Activated CD8-positive, alpha-beta memory T cell treated with anti-CD3 and anti-CD28 coated beads, Interleukin-2, amount 50 U/mL, for 4 hours (primary cell): ENCODE data around the gene MYO7B.

Experiments used
- DNase-seq: peaks from one replicate; pipeline ENCODE4 v3.0.0-alpha.2; 2020

MYO7B gene

GRCh38 chr2:127575185-127575765 is 39.8 kb downstream of the MYO7B start:
- DNase-seq: no peak

- DNase-seq: no peak
Observed at GRCh38 chr2:127575941-127576432, 40.5 kb downstream of the MYO7B start.

GRCh38 chr2:127576433-127577207 is 41.1 kb downstream of the MYO7B start:
- no peak for DNase-seq

- no peak for DNase-seq
Observed at GRCh38 chr2:127577208-127577475, 41.7 kb downstream of the MYO7B start.

- no peak for DNase-seq
Observed at GRCh38 chr2:127577503-127577902, 42.0 kb downstream of the MYO7B start.

- no peak for DNase-seq
Observed at GRCh38 chr2:127577973-127578372, 42.5 kb downstream of the MYO7B start.

- no peak for DNase-seq
Observed at GRCh38 chr2:127578411-127578810, 42.9 kb downstream of the MYO7B start.

- no peak for DNase-seq
Observed at GRCh38 chr2:127579231-127579630, 43.7 kb downstream of the MYO7B start.

- DNase-seq: no peak
Observed at GRCh38 chr2:127580167-127581049, 44.9 kb downstream of the MYO7B start.

GRCh38 chr2:127581050-127581345 is 45.5 kb downstream of the MYO7B start:
- no peak for DNase-seq

GRCh38 chr2:127581516-127582490 is 46.3 kb downstream of the MYO7B start:
- DNase-seq: no peak

- DNase-seq: no peak
Observed at GRCh38 chr2:127582863-127583861, 47.7 kb downstream of the MYO7B start.

- no peak for DNase-seq
Observed at GRCh38 chr2:127584047-127584446, 48.6 kb downstream of the MYO7B start.

- DNase-seq: no peak
Observed at GRCh38 chr2:127584516-127585033, 49.1 kb downstream of the MYO7B start.

GRCh38 chr2:127585270-127585807 is 49.9 kb downstream of the MYO7B start:
- DNase-seq: no peak

- no peak for DNase-seq
Observed at GRCh38 chr2:127586136-127586535, 50.7 kb downstream of the MYO7B start.

GRCh38 chr2:127586746-127587295 is 51.3 kb downstream of the MYO7B start:
- peak; percentile 1 for DNase-seq

- DNase-seq: no peak
Observed at GRCh38 chr2:127588241-127588640, 52.8 kb downstream of the MYO7B start.

- DNase-seq: peak; percentile 3
Observed at GRCh38 chr2:127589358-127589757, 53.9 kb downstream of the MYO7B start.

- DNase-seq: peak; percentile 7
Observed at GRCh38 chr2:127589841-127590240, 54.4 kb downstream of the MYO7B start.
